Testis (tissue), 2 donors: ENCODE measurements around the gene RBBP6.

ENCODE experiments used
- POLR2A ChIP-seq: fragments of 450-650 bp; IDR thresholded peaks from one replicate; pipeline ENCODE4 v1.6.1; 2017; ENCODE audit warnings: antibody characterized with exemption, mild to moderate bottlenecking, moderate library complexity
- TF ChIP-seq, protein P1 (sequence below), 3 experiments: fragments of 450-650 bp in 2 of 3; fragments of 200-600 bp in 1 of 3; sonication (generic) in 1 of 3; IDR thresholded peaks; one replicate each; pipeline ENCODE4 v1.5.1; 2016 to 2019; ENCODE audit warnings: antibody characterized with exemption in 3 of 3, mild to moderate bottlenecking in 2 of 3, moderate library complexity in 1 of 3

DNA sequence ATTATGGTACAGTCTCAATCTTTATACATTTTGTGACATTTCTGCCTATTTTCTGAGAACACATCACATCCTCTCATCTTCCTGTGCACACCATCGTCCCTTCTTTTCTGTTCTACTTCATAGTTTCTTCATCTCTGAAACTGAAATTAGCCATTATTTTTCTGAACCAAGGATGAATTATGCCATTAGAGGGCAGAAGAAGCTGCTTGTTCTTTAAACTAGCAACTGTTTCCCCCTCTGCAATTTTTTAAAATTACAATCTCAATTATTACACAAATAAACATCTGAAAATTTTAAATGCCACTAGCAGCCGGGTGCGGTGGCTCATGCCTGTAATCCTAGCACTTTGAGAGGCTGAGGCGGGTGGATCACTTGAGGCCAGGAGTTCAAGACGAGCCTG is 41.3 kb downstream of the RBBP6 start:
- TF ChIP-seq POLR2A, result no peak
- TF ChIP-seq, protein P1, sequence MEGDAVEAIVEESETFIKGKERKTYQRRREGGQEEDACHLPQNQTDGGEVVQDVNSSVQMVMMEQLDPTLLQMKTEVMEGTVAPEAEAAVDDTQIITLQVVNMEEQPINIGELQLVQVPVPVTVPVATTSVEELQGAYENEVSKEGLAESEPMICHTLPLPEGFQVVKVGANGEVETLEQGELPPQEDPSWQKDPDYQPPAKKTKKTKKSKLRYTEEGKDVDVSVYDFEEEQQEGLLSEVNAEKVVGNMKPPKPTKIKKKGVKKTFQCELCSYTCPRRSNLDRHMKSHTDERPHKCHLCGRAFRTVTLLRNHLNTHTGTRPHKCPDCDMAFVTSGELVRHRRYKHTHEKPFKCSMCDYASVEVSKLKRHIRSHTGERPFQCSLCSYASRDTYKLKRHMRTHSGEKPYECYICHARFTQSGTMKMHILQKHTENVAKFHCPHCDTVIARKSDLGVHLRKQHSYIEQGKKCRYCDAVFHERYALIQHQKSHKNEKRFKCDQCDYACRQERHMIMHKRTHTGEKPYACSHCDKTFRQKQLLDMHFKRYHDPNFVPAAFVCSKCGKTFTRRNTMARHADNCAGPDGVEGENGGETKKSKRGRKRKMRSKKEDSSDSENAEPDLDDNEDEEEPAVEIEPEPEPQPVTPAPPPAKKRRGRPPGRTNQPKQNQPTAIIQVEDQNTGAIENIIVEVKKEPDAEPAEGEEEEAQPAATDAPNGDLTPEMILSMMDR (IDR thresholded peaks at IDR 0.05), result peak; percentile 14 to 27 (median 16)
